Measurements from ENCODE around the gene CDH20. TPM values are rescaled to one million over a fixed set of nuclear protein-coding genes. Genes with fewer than 3 reads are reported as not detected.
A peak's percentile ranks its signal among the peaks of the same experiment; 100 is the strongest.

Gene CDH20
- total RNA-seq, 1 experiment from 2014 or later: not detected

DNA sequence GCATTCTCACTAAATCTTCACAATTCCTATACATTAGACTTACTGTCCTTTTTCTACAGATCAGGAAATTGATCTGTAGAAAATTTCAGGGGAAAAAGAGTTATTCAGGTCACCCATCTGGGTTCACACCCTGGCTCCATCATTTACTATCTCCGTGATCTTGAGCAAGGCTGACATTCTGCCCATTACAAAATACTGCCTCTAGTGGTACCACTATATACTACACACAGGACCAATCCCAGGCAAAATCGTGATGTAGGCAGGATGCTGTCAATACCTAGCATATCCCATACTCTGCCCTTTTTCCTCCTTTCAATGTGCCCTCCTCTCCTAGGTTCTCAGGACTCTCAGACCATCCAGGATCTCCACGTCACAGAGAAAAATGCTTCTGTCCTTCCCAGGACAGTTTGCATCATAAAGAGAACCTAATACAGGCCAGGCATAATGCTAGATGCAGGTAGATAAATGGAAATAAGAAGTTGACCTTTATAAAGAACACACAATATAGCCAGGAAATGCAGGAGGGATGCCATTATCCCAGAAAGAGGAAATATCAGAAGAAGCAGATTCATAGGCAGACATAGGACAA, 101.9 kb downstream of the CDH20 start:
- CTCF ChIA-PET: no interaction called here
- ATAC-seq: peak; percentile 20; the same call in 1 of the 2 replicates

DNA sequence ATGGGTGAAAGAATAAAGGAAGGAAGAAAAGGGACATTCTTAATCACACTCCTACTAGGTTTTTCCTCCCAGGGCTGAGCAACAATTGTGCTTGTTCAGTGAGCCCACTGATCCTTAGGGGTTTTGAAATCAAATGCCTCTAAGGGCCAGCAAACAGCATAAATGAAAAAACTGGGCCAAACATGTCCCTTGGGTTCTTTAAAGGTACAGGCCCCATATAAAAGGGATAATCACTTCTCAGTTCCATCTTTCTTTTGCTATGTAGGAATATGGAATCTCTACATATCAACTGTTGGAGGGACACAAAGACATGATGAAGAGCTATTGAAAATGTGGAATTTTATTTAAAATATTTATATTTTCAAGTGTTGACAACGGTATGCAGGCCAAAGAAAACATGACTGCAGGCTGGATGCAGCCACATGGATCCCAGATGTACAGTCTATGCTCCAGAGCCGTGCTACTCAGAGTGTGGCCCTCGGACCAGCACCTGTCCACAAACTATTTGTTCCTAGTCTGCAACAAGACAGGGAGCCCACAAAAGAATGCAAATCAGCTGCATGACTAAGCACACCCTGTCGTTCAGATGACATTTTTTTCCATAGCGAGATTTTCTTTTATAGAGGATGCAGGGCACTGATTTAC, 110.0 kb downstream of the CDH20 start:
- BruUV-seq (replicated peaks): no TSS peak
- Histone ChIP-seq H3K9ac (ENCODE audit: low read length) (no peak overlapping the region), H4K20me1 (ENCODE audit: low read length) (no peaks in the 10 kb centered on the region), H3K4me1 (ENCODE audit: insufficient read depth, low read length) (no peaks in the 10 kb centered on the region), H3K4me3 (ENCODE audit: low read length) (no peak overlapping the region), H3K79me2 (ENCODE audit: low read length) (no peaks in the 10 kb centered on the region), H3K9me2 (replicated peaks; ENCODE audit: low read length) (no peaks in the 10 kb centered on the region), H2AFZ (ENCODE audit: low read length) (no peak overlapping the region), H3K36me3 (ENCODE audit: low read depth, low read length) (no peaks in the 10 kb centered on the region), H3K27ac (ENCODE audit: low read length) (no peak overlapping the region), H3F3A (ENCODE audit: low read length, unreplicated experiment) (no peaks in the 10 kb centered on the region), H3K27me3 (ENCODE audit: low read length) (peaks cover 17% of the 10 kb centered on the region), H3K4me2 (ENCODE audit: low read length) (no peak overlapping the region), H3K9me3 (ENCODE audit: low read length) (no peaks in the 10 kb centered on the region)
- CTCF ChIA-PET: no interaction called here
- intact Hi-C loops (cut with micrococcal nuclease): no loop called here
- ATAC-seq: no peak
- TF ChIP-seq EZH2 (IDR thresholded peaks at IDR 0.05; ENCODE audit: low read length, unreplicated experiment) (no peak), EZH2phosphoT487 (IDR thresholded peaks at IDR 0.05; ENCODE audit: borderline replicate concordance, low read length) (no peak), CTCF (conservative IDR thresholded peaks at IDR 0.05; ENCODE audit: low read depth, low read length) (no peak)
- no peak for DNase-seq
- POLR2A ChIA-PET (ENCODE audit: unreplicated experiment): no interaction called here

More for the DNA sequence above, 101.9 kb downstream of the CDH20 start:
- peak; percentile 36 for DNase-seq
- no peaks in the 10 kb centered on the region for H3K4me1 ChIP-seq (ENCODE audit: insufficient read depth, low read length)
- POLR2A ChIA-PET (ENCODE audit: unreplicated experiment): no interaction called here
- no peaks in the 10 kb centered on the region for H3K27me3 ChIP-seq (ENCODE audit: low read length)
- H3K36me3 ChIP-seq (ENCODE audit: low read depth, low read length): no peaks in the 10 kb centered on the region
- H3K9me3 ChIP-seq (ENCODE audit: low read length): no peaks in the 10 kb centered on the region
- H4K20me1 ChIP-seq (ENCODE audit: low read length): no peaks in the 10 kb centered on the region
- no peaks in the 10 kb centered on the region for H3K9me2 ChIP-seq (replicated peaks; ENCODE audit: low read length)
- no peaks in the 10 kb centered on the region for H3F3A ChIP-seq (ENCODE audit: low read length, unreplicated experiment)
- TF ChIP-seq EZH2 (IDR thresholded peaks at IDR 0.05; ENCODE audit: low read length, unreplicated experiment) (no peak), CTCF (conservative IDR thresholded peaks at IDR 0.05; ENCODE audit: low read depth, low read length) (peak; percentile 64)
- intact Hi-C loops (cut with micrococcal nuclease): no loop called here
- H3K27ac ChIP-seq (ENCODE audit: low read length): no peak overlapping the region
- H3K79me2 ChIP-seq (ENCODE audit: low read length): no peaks in the 10 kb centered on the region
- BruUV-seq (replicated peaks): no TSS peak
- no peak overlapping the region for H2AFZ ChIP-seq (ENCODE audit: low read length)
- no peak overlapping the region for H3K9ac ChIP-seq (ENCODE audit: low read length)
- no peak overlapping the region for H3K4me2 ChIP-seq (ENCODE audit: low read length)
- H3K4me3 ChIP-seq (ENCODE audit: low read length): no peak overlapping the region

DNA sequence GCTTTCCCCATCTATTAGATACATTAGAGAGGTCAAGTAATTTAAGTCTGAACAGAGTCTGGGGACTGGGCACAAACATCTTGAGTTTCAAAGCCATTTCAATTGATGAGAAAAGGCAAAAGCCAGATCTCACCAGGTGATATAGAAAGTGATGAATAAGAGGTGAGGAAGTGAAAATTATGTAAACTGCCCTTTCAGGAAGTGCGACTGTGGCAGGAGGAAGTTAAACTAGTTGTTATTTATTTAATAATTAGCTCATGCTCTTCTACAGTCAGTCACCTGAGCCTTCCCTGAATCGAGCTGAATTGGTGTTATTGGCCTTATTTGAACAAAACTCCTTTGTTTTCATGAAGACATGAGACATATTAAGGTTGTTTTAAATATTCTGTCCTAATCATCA, 115.1 kb downstream of the CDH20 start:
- ChIA-PET POLR2A (ENCODE audit: unreplicated experiment) (no interaction called here), CTCF (no interaction called here)
- no peaks in the 10 kb centered on the region for H3K4me1 ChIP-seq (ENCODE audit: insufficient read depth, low read length)
- H3K4me2 ChIP-seq (ENCODE audit: low read length): no peak overlapping the region
- no peaks in the 10 kb centered on the region for H3K79me2 ChIP-seq (ENCODE audit: low read length)
- H3K4me3 ChIP-seq (ENCODE audit: low read length): no peak overlapping the region
- no TSS peak for BruUV-seq (replicated peaks)
- no peaks in the 10 kb centered on the region for H3F3A ChIP-seq (ENCODE audit: low read length, unreplicated experiment)
- no peaks in the 10 kb centered on the region for H3K9me2 ChIP-seq (replicated peaks; ENCODE audit: low read length)
- H3K9ac ChIP-seq (ENCODE audit: low read length): no peak overlapping the region
- TF ChIP-seq CTCF (conservative IDR thresholded peaks at IDR 0.05; ENCODE audit: low read depth, low read length) (no peak), EZH2 (IDR thresholded peaks at IDR 0.05; ENCODE audit: low read length, unreplicated experiment) (no peak), EZH2phosphoT487 (IDR thresholded peaks at IDR 0.05; ENCODE audit: borderline replicate concordance, low read length) (no peak)
- no peak for DNase-seq
- H3K9me3 ChIP-seq (ENCODE audit: low read length): no peaks in the 10 kb centered on the region
- no peaks in the 10 kb centered on the region for H4K20me1 ChIP-seq (ENCODE audit: low read length)
- ATAC-seq: no peak
- no peaks in the 10 kb centered on the region for H3K36me3 ChIP-seq (ENCODE audit: low read depth, low read length)
- H3K27me3 ChIP-seq (ENCODE audit: low read length): peaks cover 28% of the 10 kb centered on the region
- H3K27ac ChIP-seq (ENCODE audit: low read length): no peak overlapping the region
- no peak overlapping the region for H2AFZ ChIP-seq (ENCODE audit: low read length)
- intact Hi-C loops (cut with micrococcal nuclease): no loop called here
